HG02884 (cell line): Measurements from ENCODE around the gene UGT1A10.
"Not testable (repeated sequence)": the region's sequence is repeated elsewhere in the genome, so short reads cannot be mapped to it uniquely, and the experiment has no call there.

Experiments
- ATAC-seq: cut with Tn5 transposase; IDR thresholded peaks from one replicate; pipeline ENCODE4 v1.9.1; 2021; ENCODE audit warnings: mild to moderate bottlenecking, moderate library complexity; ENCODE audit not compliant: unreplicated experiment

Gene UGT1A10

GRCh38 chr2:233636306-233636705, at the start of gene UGT1A10:
UGT1A10 (plus strand) TSS chr2:233636448; CDS start chr2:233636523, 75 bp downstream.
- not testable (repeated sequence) for ATAC-seq

GRCh38 chr2:233588400-233588799, 47.8 kb upstream of the UGT1A10 start:
- no peak for ATAC-seq

- not testable (repeated sequence) for ATAC-seq
Measured at GRCh38 chr2:233592706-233593105, 43.5 kb upstream of the UGT1A10 start.

GRCh38 chr2:233593201-233593600, 43.0 kb upstream of the UGT1A10 start:
- no peak for ATAC-seq

- ATAC-seq, result no peak
Measured at GRCh38 chr2:233597522-233597921, 38.7 kb upstream of the UGT1A10 start.

GRCh38 chr2:233598952-233599351, 37.3 kb upstream of the UGT1A10 start:
- no peak for ATAC-seq

- ATAC-seq, result no peak
Measured at GRCh38 chr2:233600386-233600785, 35.9 kb upstream of the UGT1A10 start.

DNA sequence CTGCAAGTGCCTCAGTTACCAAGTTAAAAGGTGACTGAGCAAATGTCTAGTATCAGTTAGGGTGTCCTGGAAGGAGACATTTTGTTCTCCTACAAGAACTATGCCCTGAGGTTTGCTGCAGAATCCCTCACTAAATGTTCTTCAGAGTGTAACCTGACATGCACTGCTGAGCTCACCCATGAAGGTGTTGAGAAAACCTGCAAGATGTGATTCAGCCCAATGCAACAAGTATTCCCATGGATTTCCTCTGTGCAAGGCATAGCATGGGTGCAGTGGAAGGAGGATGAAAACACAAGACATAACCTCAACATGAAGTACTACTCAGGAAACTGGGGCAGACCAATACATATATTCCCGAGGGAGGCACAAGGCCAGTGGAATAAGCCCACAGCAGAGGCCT, 34.2 kb upstream of the UGT1A10 start:
- no peak for ATAC-seq

GRCh38 chr2:233603520-233603919, 32.7 kb upstream of the UGT1A10 start:
- ATAC-seq, result no peak

DNA sequence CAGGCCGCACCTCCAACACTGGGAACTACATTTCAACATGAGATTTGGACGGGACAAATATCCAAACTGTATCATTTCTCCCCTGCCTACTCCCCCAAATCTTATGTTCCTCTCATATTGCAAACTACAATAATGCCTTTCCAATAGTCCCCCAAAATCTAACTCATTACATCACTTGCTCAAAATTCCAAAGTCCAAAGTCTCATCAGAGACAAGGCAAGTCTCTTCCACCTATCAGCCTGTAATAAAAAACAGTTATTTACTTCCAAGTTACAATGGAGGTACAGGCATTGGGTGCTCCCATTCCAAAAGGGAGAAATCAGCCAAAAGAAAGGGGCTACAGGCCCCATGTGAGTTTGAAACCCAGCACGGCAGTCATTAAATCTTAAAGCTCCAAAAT, 31.4 kb upstream of the UGT1A10 start:
- no peak for ATAC-seq

- ATAC-seq, result no peak
Measured at GRCh38 chr2:233605680-233606079, 30.6 kb upstream of the UGT1A10 start.

- no peak for ATAC-seq
Measured at GRCh38 chr2:233611284-233611683, 25.0 kb upstream of the UGT1A10 start.

DNA sequence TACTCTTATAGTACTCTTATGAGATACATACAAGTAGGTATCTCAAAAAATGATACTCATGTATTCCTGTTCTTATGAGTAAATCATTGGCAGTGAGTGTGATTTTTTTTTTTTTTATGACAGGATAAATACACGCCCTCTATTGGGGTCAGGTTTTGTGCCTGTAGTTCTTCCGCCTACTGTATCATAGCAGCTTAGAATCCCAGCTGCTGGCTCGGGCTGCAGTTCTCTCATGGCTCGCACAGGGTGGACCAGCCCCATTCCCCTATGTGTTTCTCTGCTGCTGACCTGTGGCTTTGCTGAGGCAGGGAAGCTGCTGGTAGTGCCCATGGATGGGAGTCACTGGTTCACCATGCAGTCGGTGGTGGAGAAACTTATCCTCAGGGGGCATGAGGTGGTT, 18.8 kb upstream of the UGT1A10 start, which contains the start of gene UGT1A8:
TSS of gene UGT1A8 (plus strand) at position 158 of the 400 bp plus-strand sequence. CDS start at position 233, 75 bp downstream.
- ATAC-seq, result not testable (repeated sequence)

GRCh38 chr2:233620204-233620603, 16.0 kb upstream of the UGT1A10 start:
- no peak for ATAC-seq

GRCh38 chr2:233621863-233622262, 14.4 kb upstream of the UGT1A10 start:
- not testable (repeated sequence) for ATAC-seq

- no peak for ATAC-seq
Measured at GRCh38 chr2:233627331-233628025, 8.8 kb upstream of the UGT1A10 start.

DNA sequence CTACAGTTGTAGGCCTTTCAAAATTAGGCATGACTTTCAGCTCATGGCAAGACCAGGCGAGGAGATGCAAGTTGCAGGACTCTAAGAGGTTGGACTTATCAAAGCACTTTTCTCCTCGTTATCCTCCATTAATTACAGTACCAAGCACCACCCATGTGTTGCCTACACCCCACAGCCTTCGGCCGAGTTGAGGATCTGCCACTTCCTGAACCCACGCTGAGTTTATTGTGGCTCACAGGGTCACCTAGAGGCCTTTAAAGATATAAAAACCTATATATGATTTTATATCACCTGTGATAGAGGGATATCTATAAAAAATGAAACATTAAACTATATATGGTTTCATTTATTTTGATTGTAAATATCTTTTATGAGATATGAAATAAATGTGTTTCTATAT, 2.6 kb downstream of the UGT1A10 start:
- no peak for ATAC-seq

GRCh38 chr2:233639860-233640259, 3.6 kb downstream of the UGT1A10 start:
- no peak for ATAC-seq

DNA sequence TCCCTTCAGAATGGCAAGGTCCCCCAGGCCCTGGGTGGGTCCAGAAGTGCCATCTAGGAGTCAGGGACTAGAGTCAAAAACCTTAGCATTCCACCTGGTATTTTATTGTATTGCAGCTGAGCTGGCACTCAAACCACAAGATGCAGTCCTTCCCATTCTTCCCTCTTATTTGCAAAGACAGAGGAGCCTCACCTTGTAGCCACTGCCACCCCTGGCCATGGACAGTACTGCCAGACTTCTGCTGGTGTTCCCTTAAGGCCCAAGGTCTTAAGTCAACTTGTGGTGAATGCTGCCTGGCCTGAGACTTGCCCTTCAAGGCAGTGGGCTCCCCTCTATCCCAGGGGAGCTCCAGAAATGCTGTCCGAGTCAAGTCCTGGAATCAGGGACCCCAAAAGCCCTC, 6.9 kb downstream of the UGT1A10 start:
- ATAC-seq, result no peak

DNA sequence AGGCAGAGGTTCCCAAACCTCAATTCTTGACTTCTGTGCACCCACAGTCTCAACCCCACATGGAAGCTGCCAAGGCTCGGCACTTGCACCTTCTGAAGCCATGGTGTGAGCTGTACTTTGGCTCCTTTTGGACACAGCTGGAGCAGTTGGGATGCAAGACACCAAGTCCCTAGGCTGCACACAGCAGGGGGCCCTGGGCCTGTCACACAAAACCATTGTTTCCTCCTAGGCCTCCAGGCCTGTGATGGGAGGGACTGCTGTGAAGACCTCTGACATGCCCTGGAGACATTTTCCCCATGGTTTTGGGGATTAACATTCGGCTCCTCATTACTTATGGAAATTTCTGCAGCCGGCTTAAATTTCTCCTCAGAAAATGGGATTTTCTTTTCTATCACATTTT, 9.8 kb downstream of the UGT1A10 start:
- ATAC-seq, result not testable (repeated sequence)

DNA sequence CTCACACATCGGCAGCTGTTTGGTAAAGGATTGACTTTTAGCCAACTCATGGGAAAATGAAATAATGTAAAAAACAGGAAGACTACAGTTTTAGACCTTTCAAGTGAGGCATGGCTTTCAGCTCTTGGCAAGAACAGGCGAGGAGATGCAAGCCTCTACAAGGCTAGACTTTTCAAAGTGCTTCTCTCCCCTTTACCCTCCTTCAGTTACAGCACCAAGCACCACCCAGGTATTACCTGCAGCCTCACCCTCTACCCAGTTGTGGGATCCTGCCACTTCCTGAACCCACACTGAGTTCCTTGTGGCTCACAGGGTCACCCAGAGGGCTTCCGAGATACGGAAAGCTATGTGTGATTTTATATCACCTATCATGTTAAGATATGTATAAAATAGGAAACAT, 14.7 kb downstream of the UGT1A10 start:
- no peak for ATAC-seq

DNA sequence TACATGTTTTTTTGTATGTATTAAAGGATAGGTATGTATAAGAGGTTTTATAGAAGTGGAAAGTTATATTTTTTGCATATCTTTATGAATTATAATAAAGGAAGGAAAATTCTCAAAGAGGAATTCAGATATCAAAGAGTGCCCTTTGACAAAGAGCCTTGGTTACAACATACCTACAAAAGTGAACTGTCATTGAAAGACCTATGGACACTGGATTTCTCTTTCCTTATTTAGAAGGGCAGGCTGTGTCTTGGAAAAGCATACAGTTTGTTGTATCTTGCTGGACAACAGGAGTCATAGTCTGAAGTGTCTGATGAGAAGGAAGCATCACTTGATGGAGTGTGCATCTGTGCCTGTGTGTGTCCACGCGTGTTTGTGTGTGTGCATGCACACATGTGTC, 15.2 kb downstream of the UGT1A10 start:
- ATAC-seq, result no peak

DNA sequence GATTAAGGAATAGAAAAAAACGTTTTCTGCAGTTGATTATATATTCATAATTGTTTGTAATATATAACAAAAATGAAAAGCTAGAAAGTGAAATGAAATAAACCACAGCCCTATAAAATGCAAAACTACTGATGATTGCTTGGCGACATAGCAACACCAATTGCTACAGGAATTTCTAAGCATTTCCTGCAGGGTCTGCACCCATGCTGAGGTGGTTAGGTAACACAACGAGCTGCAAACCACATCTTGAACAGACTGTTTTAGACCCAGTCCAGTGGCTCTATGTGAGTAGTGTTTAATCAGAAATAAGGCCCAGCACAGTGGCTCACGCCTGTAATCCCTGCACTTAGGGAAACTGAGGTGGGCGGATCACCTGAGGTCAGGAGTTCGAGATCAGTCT, 18.3 kb downstream of the UGT1A10 start:
- no peak for ATAC-seq
